Body of pancreas (tissue), 4 donors: ENCODE measurements around the gene ELOA. TPM values are rescaled to one million over a fixed set of nuclear protein-coding genes. Genes with fewer than 3 reads are reported as not detected.
A peak's percentile ranks its signal among the peaks of the same experiment; 100 is the strongest.

ENCODE experiments used
- ATAC-seq: fragments of 150-250 bp; one replicate; pipeline ENCODE4 v1.9.1; 2016
- DNase-seq, 4 donors: peaks; one replicate each; pipeline ENCODE4 v3.0.0-alpha.2; 2019
- H3K27ac ChIP-seq, 4 donors: fragments of 200-600 bp; sonication (generic); 1 replicate in 3 of 4; 2 replicates in 1 of 4; pipeline versions ENCODE4 v1.5.1 to v1.6.1; 2016 to 2019; ENCODE audit warnings: mild to moderate bottlenecking in 1 of 4, mixed read lengths in 1 of 4, moderate library complexity in 1 of 4
- H3K27me3 ChIP-seq, 2 donors: fragments of 200-600 bp; sonication (generic); one replicate each; pipeline ENCODE4 v1.6.0; 2016; ENCODE audit warnings: mild to moderate bottlenecking in 1 of 2
- H3K36me3 ChIP-seq, 2 donors: fragments of 200-600 bp; sonication (generic); replicated peaks in 1 of 2; 2 replicates each; pipeline ENCODE4 v1.5.1; 2016; ENCODE audit warnings: low read depth in 2 of 2; ENCODE audit not compliant: insufficient read depth in 1 of 2
- H3K4me1 ChIP-seq: fragments of 200-600 bp; sonication (generic); one replicate; pipeline ENCODE4 v1.6.0; 2016
- H3K4me3 ChIP-seq, 2 donors: fragments of 200-600 bp; sonication (generic); 1 replicate in 1 of 2; 2 replicates in 1 of 2; pipeline ENCODE4 v1.5.1; 2016 to 2019
- H3K9me3 ChIP-seq, 3 donors: fragments of 200-600 bp; sonication (generic); 1 replicate in 2 of 3; 2 replicates in 1 of 3; pipeline ENCODE4 v1.5.1; 2016
- CTCF ChIP-seq, 7 experiments: fragments of 450-650 bp in 4 of 7; fragments of 200-600 bp in 3 of 7; sonication (generic) in 3 of 7; IDR thresholded peaks; one replicate each; pipeline ENCODE4 v1.5.1; 2016 to 2019; ENCODE audit warnings: antibody characterized with exemption in 7 of 7
- POLR2A ChIP-seq, 3 donors: fragments of 450-650 bp; IDR thresholded peaks; one replicate each; pipeline ENCODE4 v1.6.1; 2016; ENCODE audit warnings: antibody characterized with exemption in 3 of 3, mild to moderate bottlenecking in 2 of 3
- WGBS, 2 donors: methylation state at CpG; one replicate each; pipeline ENCODE4 v1.1.5; 2017; 5-methylcytosine and 5-hydroxymethylcytosine counted together
- intact Hi-C: fragments of 100-400 bp; cut with DNase I; formaldehyde crosslinking; loops from one replicate; pipeline ENCODE4 v1.15.1; 2023
- total RNA-seq, 2 donors: library from RNA; depleted of rRNA; stranded (reverse); fragments of >200 nt; gene quantifications; one replicate each; pipeline ENCODE4 v1.1.0, GENCODE V29; 2016

The ELOA gene
- total RNA-seq, 2 donors from 2014 or later: 22.6 to 28.0 TPM

- ATAC-seq: peak; percentile 39
- H3K27ac ChIP-seq: no peak overlapping the region
- no peaks in the 10 kb centered on the region for H3K36me3 ChIP-seq
Measured at GRCh38 chr1:23719162-23719820, 24.0 kb upstream of the ELOA start.

GRCh38 chr1:23720256-23720995 is 22.8 kb upstream of the ELOA start:
- no peak overlapping the region for H3K4me3 ChIP-seq
- H3K36me3 ChIP-seq: no peaks in the 10 kb centered on the region
- intact Hi-C loops: no loop called here
- DNase-seq (no peak), ATAC-seq (no peak)
- no peak for TF ChIP-seq CTCF (IDR thresholded peaks at IDR 0.05)
- TF ChIP-seq POLR2A (IDR thresholded peaks at IDR 0.05): no peak
- H3K9me3 ChIP-seq: no peaks in the 10 kb centered on the region
- 83 to 90% methylated on average over 8 to 10 of the region's 10 CpGs for WGBS, 2 donors
- H3K4me1 ChIP-seq: peaks cover 7% of the 10 kb centered on the region
- no peaks in the 10 kb centered on the region for H3K27me3 ChIP-seq
- no peak overlapping the region for H3K27ac ChIP-seq

More at GRCh38 chr1:23719162-23719820, 24.0 kb upstream of the ELOA start:
- H3K4me1 ChIP-seq: peaks cover 7% of the 10 kb centered on the region
- DNase-seq: peak in 2 of 4 donors; percentile 34 to 50
- 86 to 90% methylated on average over 3 of the region's 3 CpGs for WGBS, 2 donors
- TF ChIP-seq CTCF (IDR thresholded peaks at IDR 0.05): no peak
- TF ChIP-seq POLR2A (IDR thresholded peaks at IDR 0.05): no peak
- H3K4me3 ChIP-seq: no peak overlapping the region
- no peaks in the 10 kb centered on the region for H3K27me3 ChIP-seq
- H3K9me3 ChIP-seq: no peaks in the 10 kb centered on the region
- intact Hi-C loops: no loop called here

- WGBS, 2 donors: 80 to 85% methylated on average over 3 of the region's 3 CpGs
Measured at GRCh38 chr1:23722652-23723051, 20.6 kb upstream of the ELOA start.

GRCh38 chr1:23726686-23727085 is 16.6 kb upstream of the ELOA start:
- ATAC-seq (no peak), DNase-seq (no peak)
- TF ChIP-seq CTCF (IDR thresholded peaks at IDR 0.05) (no peak), POLR2A (IDR thresholded peaks at IDR 0.05) (no peak)
- Histone ChIP-seq H3K9me3 (no peaks in the 10 kb centered on the region), H3K27me3 (no peaks in the 10 kb centered on the region), H3K27ac (peak overlapping the region; percentile 59 to 85 (median 80)), H3K4me3 (no peak overlapping the region), H3K4me1 (peaks cover 40% of the 10 kb centered on the region), H3K36me3 (no peaks in the 10 kb centered on the region)
- intact Hi-C loops: no loop called here
- WGBS, 2 donors: 67% methylated on average over 2 of the region's 2 CpGs

More at GRCh38 chr1:23722652-23723051, 20.6 kb upstream of the ELOA start:
- H3K4me3 ChIP-seq: no peak overlapping the region
- ATAC-seq (no peak), DNase-seq (no peak)
- H3K36me3 ChIP-seq: no peaks in the 10 kb centered on the region
- intact Hi-C loops: no loop called here
- TF ChIP-seq CTCF (IDR thresholded peaks at IDR 0.05) (no peak), POLR2A (IDR thresholded peaks at IDR 0.05) (no peak)
- no peaks in the 10 kb centered on the region for H3K9me3 ChIP-seq
- H3K27ac ChIP-seq: no peak overlapping the region
- H3K4me1 ChIP-seq: peaks cover 25% of the 10 kb centered on the region
- no peaks in the 10 kb centered on the region for H3K27me3 ChIP-seq
